ENCODE measurements around the gene VWC2L. TPM values are rescaled to one million over a fixed set of nuclear protein-coding genes. Genes with fewer than 3 reads are reported as not detected.

The VWC2L gene
- polyA plus RNA-seq, 2 of the 4 experiments (the other 2 are of a cell fraction) = not detected

- no peak overlapping the region for H3K27ac ChIP-seq
- H3K9me3 ChIP-seq = no peaks in the 10 kb centered on the region
- TF ChIP-seq USF2 (IDR thresholded peaks at IDR 0.05) (no peak), FOXS1 (CRISPR knock-in tag; IDR thresholded peaks at IDR 0.05) (no peak), CHD2 (IDR thresholded peaks at IDR 0.05; ENCODE audit: low read length, partially characterized antibody) (no peak), RARB (CRISPR knock-in tag; IDR thresholded peaks at IDR 0.05) (no peak), EHMT2 (IDR thresholded peaks at IDR 0.05; ENCODE audit: low read depth) (no peak), POLR2AphosphoS2 (conservative IDR thresholded peaks at IDR 0.05; ENCODE audit: low read length) (no peak), HMGXB4 (CRISPR knock-in tag; IDR thresholded peaks at IDR 0.05; ENCODE audit: borderline replicate concordance) (no peak), JUN (IDR thresholded peaks at IDR 0.05) (no peak), MAFK (IDR thresholded peaks at IDR 0.05; ENCODE audit: partially characterized antibody) (no peak), CHD4 (IDR thresholded peaks at IDR 0.05; ENCODE audit: borderline replicate concordance) (no peak), PBX3 (IDR thresholded peaks at IDR 0.05) (no peak), MAZ (IDR thresholded peaks at IDR 0.05; ENCODE audit: borderline replicate concordance, low read depth, low read length) (no peak), HOXA7 (CRISPR knock-in tag; IDR thresholded peaks at IDR 0.05) (no peak), JUNB (IDR thresholded peaks at IDR 0.05) (no peak)
- POLR2A ChIA-PET = no interaction called here
- FAIRE-seq (no peak), DNase-seq (ENCODE audit: low read depth in 1 of 2, low spot score in 1 of 2) (no peak), ATAC-seq (no peak)
- CTCF ChIA-PET = interaction anchor here (1.2 kb wide), 1 partner anchor 737 kb away, joined by 3 read pairs; no protein-coding TSS in a partner anchor
- peaks cover 12% of the 10 kb centered on the region; the same call in 2 of the 3 replicates for H3K4me1 ChIP-seq
- no peak overlapping the region for H3K4me3 ChIP-seq
- no peak overlapping the region; the same call in 2 of the 3 replicates for H3K4me2 ChIP-seq
- WGBS (ENCODE audit: missing lambda C conversion rate) = 40% methylated on average over 7 of the region's 7 CpGs
These were observed 131.4 kb downstream of the VWC2L start for GRCh38 chr2:214542295-214542694.

DNA sequence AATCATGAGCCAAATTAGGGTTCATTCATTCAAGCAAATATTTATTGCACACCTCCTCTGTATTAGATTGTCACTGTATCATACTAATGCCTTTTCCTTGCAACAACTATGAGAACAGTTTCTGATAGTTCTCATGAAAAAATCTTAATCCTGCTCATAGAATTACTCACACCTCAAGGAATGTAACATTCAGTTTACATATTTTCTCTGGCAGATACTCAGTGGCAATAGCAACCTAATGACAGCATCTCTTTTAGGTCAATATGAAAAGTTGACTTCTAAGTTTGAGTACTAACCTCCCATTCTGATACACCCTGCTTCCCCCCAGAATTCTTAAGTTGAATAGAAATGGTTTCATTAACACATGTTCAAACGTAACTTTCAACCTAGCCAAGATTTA is 132.0 kb downstream of the VWC2L start:
- POLR2A ChIA-PET = no interaction called here
- H3K4me3 ChIP-seq = no peak overlapping the region
- no peak overlapping the region for H3K27ac ChIP-seq
- H3K9me3 ChIP-seq = no peaks in the 10 kb centered on the region
- ATAC-seq (no peak), FAIRE-seq (no peak), DNase-seq (ENCODE audit: low read depth in 1 of 2, low spot score in 1 of 2) (no peak)
- CTCF ChIA-PET = no interaction called here
- 27% methylated on average over 1 of the region's 1 CpG for WGBS (ENCODE audit: missing lambda C conversion rate)
- peaks cover 12% of the 10 kb centered on the region; the same call in 2 of the 3 replicates for H3K4me1 ChIP-seq
- peak overlapping the region; percentile 7; the same call in 1 of the 3 replicates for H3K4me2 ChIP-seq
- no peak for TF ChIP-seq GATA3 (IDR thresholded peaks at IDR 0.05; ENCODE audit: borderline replicate concordance)
- TF ChIP-seq REST (IDR thresholded peaks at IDR 0.05) = no peak
- no peak for TF ChIP-seq TP53 (CRISPR knock-in tag; IDR thresholded peaks at IDR 0.05)
- no peak for TF ChIP-seq ZC3H11A (IDR thresholded peaks at IDR 0.05)
- TF ChIP-seq E2F6 (IDR thresholded peaks at IDR 0.05; ENCODE audit: borderline replicate concordance, low read depth) = no peak
- TF ChIP-seq, protein P1, sequence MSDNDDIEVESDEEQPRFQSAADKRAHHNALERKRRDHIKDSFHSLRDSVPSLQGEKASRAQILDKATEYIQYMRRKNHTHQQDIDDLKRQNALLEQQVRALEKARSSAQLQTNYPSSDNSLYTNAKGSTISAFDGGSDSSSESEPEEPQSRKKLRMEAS (IDR thresholded peaks at IDR 0.05) = no peak
- TF ChIP-seq, protein P2, sequence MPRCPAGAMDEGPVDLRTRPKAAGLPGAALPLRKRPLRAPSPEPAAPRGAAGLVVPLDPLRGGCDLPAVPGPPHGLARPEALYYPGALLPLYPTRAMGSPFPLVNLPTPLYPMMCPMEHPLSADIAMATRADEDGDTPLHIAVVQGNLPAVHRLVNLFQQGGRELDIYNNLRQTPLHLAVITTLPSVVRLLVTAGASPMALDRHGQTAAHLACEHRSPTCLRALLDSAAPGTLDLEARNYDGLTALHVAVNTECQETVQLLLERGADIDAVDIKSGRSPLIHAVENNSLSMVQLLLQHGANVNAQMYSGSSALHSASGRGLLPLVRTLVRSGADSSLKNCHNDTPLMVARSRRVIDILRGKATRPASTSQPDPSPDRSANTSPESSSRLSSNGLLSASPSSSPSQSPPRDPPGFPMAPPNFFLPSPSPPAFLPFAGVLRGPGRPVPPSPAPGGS (IDR thresholded peaks at IDR 0.05) = no peak
- TF ChIP-seq HMGXB4 (CRISPR knock-in tag; IDR thresholded peaks at IDR 0.05; ENCODE audit: borderline replicate concordance) = no peak
- no peak for TF ChIP-seq MAZ (IDR thresholded peaks at IDR 0.05; ENCODE audit: borderline replicate concordance, low read depth, low read length)
- TF ChIP-seq NFE2L2 (conservative IDR thresholded peaks at IDR 0.05; ENCODE audit: low read length) = no peak
- TF ChIP-seq, protein P3, sequence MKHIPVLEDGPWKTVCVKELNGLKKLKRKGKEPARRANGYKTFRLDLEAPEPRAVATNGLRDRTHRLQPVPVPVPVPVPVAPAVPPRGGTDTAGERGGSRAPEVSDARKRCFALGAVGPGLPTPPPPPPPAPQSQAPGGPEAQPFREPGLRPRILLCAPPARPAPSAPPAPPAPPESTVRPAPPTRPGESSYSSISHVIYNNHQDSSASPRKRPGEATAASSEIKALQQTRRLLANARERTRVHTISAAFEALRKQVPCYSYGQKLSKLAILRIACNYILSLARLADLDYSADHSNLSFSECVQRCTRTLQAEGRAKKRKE (CRISPR knock-in tag; IDR thresholded peaks at IDR 0.05; ENCODE audit: low read depth) = no peak
- no peak for TF ChIP-seq FOSL2 (IDR thresholded peaks at IDR 0.05)
- no peak for TF ChIP-seq FOSL2 (CRISPR knock-in tag; IDR thresholded peaks at IDR 0.05)
